OCI-LY7 (cell line): ENCODE results near the gene WFDC13. TPM values are rescaled to one million over a fixed set of nuclear protein-coding genes. Genes with fewer than 3 reads are reported as not detected.
"Not testable (repeated sequence)": the region's sequence is repeated elsewhere in the genome, so short reads cannot be mapped to it uniquely, and the experiment has no call there.

Experiments
- Bru-seq: library from RNA; stranded (reverse); fragments of 400-500 nt; gene quantifications from one replicate; lab custom pipeline; 2021; lab: Mats Ljungman, UMichigan
- BruChase-seq, 2 experiments: library from RNA; stranded (reverse); fragments of 400-500 nt; gene quantifications; one replicate each; lab custom pipeline; 2021; lab: Mats Ljungman, UMichigan
- BruUV-seq: library from RNA; stranded (reverse); fragments of 400-500 nt; replicated peaks from 2 replicates; lab custom pipeline; 2021; lab: Mats Ljungman, UMichigan
- CTCF ChIA-PET: fragments of 300-600 bp; sonication (Branson Sonifier 250); formaldehyde crosslinking; loops from one replicate; lab custom pipeline; 2022; ENCODE audit warnings: antibody characterized with exemption; ENCODE audit not compliant: unreplicated experiment; lab: Charles Lee
- POLR2A ChIA-PET: fragments of 300-600 bp; sonication (Branson Sonifier 250); formaldehyde crosslinking; loops from one replicate; lab custom pipeline; 2022; ENCODE audit warnings: antibody characterized with exemption; lab: Charles Lee
- DNase-seq: peaks from one replicate; pipeline ENCODE4 v3.0.0-alpha.2; 2015; ENCODE audit warnings: low spot score
- H2AFZ ChIP-seq: fragments of 200-600 bp; sonication (generic), shearing (Covaris generic); 2 replicates; pipeline ENCODE4 v1.6.1; 2014; ENCODE audit warnings: mild to moderate bottlenecking, antibody characterized with exemption, low read length, moderate library complexity
- H3K27ac ChIP-seq: fragments of 200-600 bp; sonication (generic); 2 replicates; pipeline ENCODE4 v1.5.1; 2014; ENCODE audit warnings: mixed run types, low read depth, mild to moderate bottlenecking, moderate library complexity, low read length, inconsistent platforms; ENCODE audit not compliant: poor library complexity, severe bottlenecking
- H3K36me3 ChIP-seq: fragments of 200-600 bp; sonication (generic); 2 replicates; pipeline ENCODE4 v1.6.1; 2014; ENCODE audit warnings: mild to moderate bottlenecking, antibody characterized with exemption, low read length, moderate library complexity, mixed read lengths; ENCODE audit not compliant: insufficient read depth
- H3K4me1 ChIP-seq: fragments of 200-600 bp; sonication (generic); 2 replicates; pipeline ENCODE4 v1.5.1; 2014; ENCODE audit warnings: mild to moderate bottlenecking, low read length; ENCODE audit not compliant: insufficient read depth, poor library complexity, severe bottlenecking
- H3K4me2 ChIP-seq: fragments of 200-600 bp; sonication (generic); 2 replicates; pipeline ENCODE4 v1.6.1; 2014; ENCODE audit warnings: mild to moderate bottlenecking, low read length
- H3K4me3 ChIP-seq: fragments of 200-600 bp; sonication (generic); 2 replicates; pipeline ENCODE4 v1.5.1; 2014; ENCODE audit warnings: mild to moderate bottlenecking, low read depth, low read length; ENCODE audit not compliant: poor library complexity, severe bottlenecking
- H3K79me2 ChIP-seq: fragments of 200-600 bp; sonication (generic); 2 replicates; pipeline ENCODE4 v1.6.1; 2016; ENCODE audit warnings: low read depth, mild to moderate bottlenecking, low read length, moderate library complexity, mixed read lengths; ENCODE audit not compliant: insufficient read depth
- H3K9me2 ChIP-seq: fragments of 200-600 bp; sonication (generic); 2 replicates; pipeline ENCODE4 v1.6.1; 2016; ENCODE audit warnings: mild to moderate bottlenecking, low read length, mixed read lengths; ENCODE audit not compliant: insufficient read depth
- H3K9me3 ChIP-seq: fragments of 200-600 bp; sonication (generic); 2 replicates; pipeline ENCODE4 v1.6.1; 2014; ENCODE audit warnings: mild to moderate bottlenecking, mixed run types, low read length, mixed read lengths
- H4K20me1 ChIP-seq: fragments of 200-600 bp; sonication (generic); 2 replicates; pipeline ENCODE4 v1.6.1; 2014; ENCODE audit warnings: mild to moderate bottlenecking, antibody characterized with exemption, low read length, moderate library complexity, mixed read lengths; ENCODE audit not compliant: insufficient read depth
- CTCF ChIP-seq: fragments of 200-600 bp; sonication (generic); conservative IDR thresholded peaks from 2 replicates; pipeline ENCODE4 v1.5.1; 2014; ENCODE audit warnings: mild to moderate bottlenecking, antibody characterized with exemption, low read length, moderate library complexity, mixed read lengths
- EZH2phosphoT487 ChIP-seq: fragments of 200-600 bp; sonication (generic); IDR thresholded peaks from 2 replicates; pipeline ENCODE4 v1.6.1; 2018; ENCODE audit warnings: low read depth, borderline replicate concordance, mild to moderate bottlenecking, mixed run types, antibody characterized with exemption, low read length, moderate library complexity, mixed read lengths
- intact Hi-C: fragments of 100-400 bp; cut with micrococcal nuclease; formaldehyde crosslinking; loops from one replicate; pipeline ENCODE4 v1.10.0; 2022; ENCODE audit not compliant: unreplicated experiment
- long read RNA-seq: library from polyadenylated mRNA; stranded (forward); transcript quantifications from one replicate; pipeline ENCODE4 v2.0.0, GENCODE V29; 2022
- total RNA-seq, 2 experiments: library from RNA; depleted of rRNA in 1 of 2; stranded (reverse); fragments of >200 nt in 1 of 2; shearing (Covaris generic) in 1 of 2; gene quantifications; 2 replicates each; pipeline ENCODE4 v1.2.3, GENCODE V29; 2014 to 2022

WFDC13 gene
- total RNA-seq (2014; rRNA removed; shearing (Covaris generic)) = not detected in 2 replicates
- total RNA-seq (2022) = not detected in 2 replicates
- Bru-seq, nascent RNA = not detected
- BruChase-seq, experiment 1, labeled RNA remaining after a 6-hour chase = not detected
- BruChase-seq, experiment 2, labeled RNA remaining after a 2-hour chase = not detected
- long read RNA-seq = 0 reads

- H3K4me2 ChIP-seq = no peak within 1 kb of the TSS
- no peaks in the 10 kb centered on the region for H3K9me2 ChIP-seq
- H3K36me3 ChIP-seq = no peaks in the 10 kb centered on the region
- CTCF ChIA-PET = no interaction called here
- intact Hi-C loops = no loop called here
- no peak within 1 kb of the TSS for H2AFZ ChIP-seq
- no peaks in the 10 kb centered on the region for H3K9me3 ChIP-seq
- TF ChIP-seq CTCF (no peak), EZH2phosphoT487 (no peak)
- DNase-seq = no peak
- no peak within 1 kb of the TSS for H3K27ac ChIP-seq
- no peaks in the 10 kb centered on the region for H3K4me1 ChIP-seq
- H4K20me1 ChIP-seq = no peaks in the 10 kb centered on the region
- no peaks in the 10 kb centered on the region for H3K79me2 ChIP-seq
- BruUV-seq = no TSS peak
- H3K4me3 ChIP-seq = no peak within 1 kb of the TSS
- POLR2A ChIA-PET = interaction anchor here (0.6 kb wide), 1 partner anchor 50 kb away, joined by 3 read pairs; no protein-coding TSS in a partner anchor
These were observed at the start of gene WFDC13 for GRCh38 chr20:45701873-45702272. Gene WFDC13, plus strand, starts transcription at chr20:45702038. Its CDS starts 86 bp downstream, at chr20:45702124.

- BruUV-seq, DNase-seq, H3K27ac ChIP-seq, H4K20me1 ChIP-seq, CTCF ChIA-PET, H3K4me2 ChIP-seq, H3K9me3 ChIP-seq, H2AFZ ChIP-seq, intact Hi-C loops, H3K79me2 ChIP-seq, H3K9me2 ChIP-seq, H3K4me3 ChIP-seq, H3K4me1 ChIP-seq, H3K36me3 ChIP-seq: not testable (repeated sequence)
- POLR2A ChIA-PET = interaction anchor here (0.6 kb wide), 1 partner anchor 149 kb away, joined by 3 read pairs; no protein-coding TSS in a partner anchor
These were observed 44.8 kb upstream of the WFDC13 start for GRCh38 chr20:45657038-45657437.

- Histone ChIP-seq H3K4me2 (no peak within 1 kb of the TSS), H3K79me2 (no peaks in the 10 kb centered on the region), H2AFZ (no peak within 1 kb of the TSS), H3K4me3 (no peak within 1 kb of the TSS), H4K20me1 (no peaks in the 10 kb centered on the region), H3K9me3 (no peaks in the 10 kb centered on the region), H3K4me1 (no peaks in the 10 kb centered on the region), H3K27ac (no peak within 1 kb of the TSS), H3K36me3 (no peaks in the 10 kb centered on the region), H3K9me2 (no peaks in the 10 kb centered on the region)
- no peak for TF ChIP-seq CTCF
- BruUV-seq = no TSS peak
- POLR2A ChIA-PET = no interaction called here
- DNase-seq = no peak
- intact Hi-C loops = no loop called here
- CTCF ChIA-PET = no interaction called here
These were observed 31.7 kb upstream of the WFDC13 start, which contains the start of gene WFDC11 for GRCh38 chr20:45670139-45670538. Gene WFDC11, minus strand, starts transcription at chr20:45670239. Its CDS starts 19,639 bp downstream, at chr20:45650600.
